Adrenal gland (tissue), 5 donors: ENCODE measurements around the gene MSL2.

Source experiments
- CTCF ChIP-seq, 6 experiments: fragments of 450-650 bp in 4 of 6; fragments of 200-600 bp in 2 of 6; sonication (generic) in 1 of 6; IDR thresholded peaks; 1 replicate in 5 of 6; 2 replicates in 1 of 6; pipeline versions ENCODE4 v1.5.1 to v1.8.0; 2016 to 2021; ENCODE audit warnings: antibody characterized with exemption in 6 of 6, mild to moderate bottlenecking in 2 of 6, moderate library complexity in 1 of 6
- POLR2A ChIP-seq, 2 donors: fragments of 450-650 bp; IDR thresholded peaks; one replicate each; pipeline ENCODE4 v1.6.1; 2017; ENCODE audit warnings: antibody characterized with exemption in 2 of 2, mild to moderate bottlenecking in 2 of 2, moderate library complexity in 1 of 2
- donor health status: DM: no; HTN: no; CAD: no.

GRCh38 chr3:136184703-136185102, 11.4 kb downstream of the MSL2 start:
- TF ChIP-seq CTCF (IDR thresholded peaks at IDR 0.05): no peak
- TF ChIP-seq POLR2A (IDR thresholded peaks at IDR 0.05): no peak
